GM18907 (cell line): ENCODE results near the gene HDAC8.
"Not testable (repeated sequence)": the region's sequence is repeated elsewhere in the genome, so short reads cannot be mapped to it uniquely, and the experiment has no call there.

Experiments used
- ATAC-seq: cut with Tn5 transposase; IDR thresholded peaks from one replicate; pipeline ENCODE4 v1.9.1; 2021; ENCODE audit warnings: mild to moderate bottlenecking, moderate library complexity; ENCODE audit not compliant: unreplicated experiment

HDAC8 gene

GRCh38 chrX:72465889-72466288, 106.8 kb downstream of the HDAC8 start:
- no peak for ATAC-seq

- no peak for ATAC-seq
Measured at GRCh38 chrX:72461766-72462165, 110.9 kb downstream of the HDAC8 start.

GRCh38 chrX:72461288-72461687, 111.4 kb downstream of the HDAC8 start:
- no peak for ATAC-seq

- no peak for ATAC-seq
Measured at GRCh38 chrX:72460715-72461114, 111.9 kb downstream of the HDAC8 start.

GRCh38 chrX:72449034-72449433, 123.6 kb downstream of the HDAC8 start:
- ATAC-seq = not testable (repeated sequence)

GRCh38 chrX:72440764-72441163, 131.9 kb downstream of the HDAC8 start:
- ATAC-seq = not testable (repeated sequence)

- ATAC-seq = no peak
Measured at GRCh38 chrX:72436010-72436409, 136.6 kb downstream of the HDAC8 start.

GRCh38 chrX:72430405-72430968, 142.2 kb downstream of the HDAC8 start:
- ATAC-seq = no peak

GRCh38 chrX:72421797-72422196, 150.8 kb downstream of the HDAC8 start:
- no peak for ATAC-seq

GRCh38 chrX:72409993-72410392, 162.7 kb downstream of the HDAC8 start:
- no peak for ATAC-seq

GRCh38 chrX:72408885-72409284, 163.8 kb downstream of the HDAC8 start:
- no peak for ATAC-seq

- not testable (repeated sequence) for ATAC-seq
Measured at GRCh38 chrX:72405136-72405535, 167.5 kb downstream of the HDAC8 start.

GRCh38 chrX:72402614-72403013, 170.0 kb downstream of the HDAC8 start:
- no peak for ATAC-seq

GRCh38 chrX:72399816-72400215, 172.8 kb downstream of the HDAC8 start:
- no peak for ATAC-seq

GRCh38 chrX:72396117-72396516, 176.5 kb downstream of the HDAC8 start:
- ATAC-seq = no peak

GRCh38 chrX:72395237-72395636, 177.4 kb downstream of the HDAC8 start:
- ATAC-seq = no peak

- no peak for ATAC-seq
Measured at GRCh38 chrX:72394518-72395170, 178.0 kb downstream of the HDAC8 start.

- no peak for ATAC-seq
Measured at GRCh38 chrX:72393836-72394517, 178.7 kb downstream of the HDAC8 start.

- ATAC-seq = no peak
Measured at GRCh38 chrX:72392816-72393800, 179.5 kb downstream of the HDAC8 start.

- peak; percentile 52 for ATAC-seq
Measured at GRCh38 chrX:72392042-72392441, 180.6 kb downstream of the HDAC8 start.

- no peak for ATAC-seq
Measured at GRCh38 chrX:72387247-72387646, 185.4 kb downstream of the HDAC8 start.
